Uterus (tissue), 2 donors: ENCODE measurements around the gene RASD2.

Experiments
- CTCF ChIP-seq, 4 experiments: fragments of 200-600 bp in 2 of 4; fragments of 450-650 bp in 2 of 4; sonication (generic) in 2 of 4; IDR thresholded peaks; one replicate each; pipeline ENCODE4 v1.5.1; 2016 to 2019; ENCODE audit warnings: antibody characterized with exemption in 4 of 4, mild to moderate bottlenecking in 2 of 4, moderate library complexity in 1 of 4
- POLR2A ChIP-seq, 2 donors: fragments of 450-650 bp; IDR thresholded peaks; one replicate each; pipeline ENCODE4 v1.6.1; 2016; ENCODE audit warnings: antibody characterized with exemption in 2 of 2, mild to moderate bottlenecking in 1 of 2, moderate library complexity in 1 of 2

- TF ChIP-seq CTCF (IDR thresholded peaks at IDR 0.05) (no peak), POLR2A (IDR thresholded peaks at IDR 0.05) (no peak)
Measured at GRCh38 chr22:35556666-35557065, 16.0 kb downstream of the RASD2 start.
